GM21529 (cell line): ENCODE data around the gene PIAS1.
"Not testable (repeated sequence)": the region's sequence is repeated elsewhere in the genome, so short reads cannot be mapped to it uniquely, and the experiment has no call there.

Experiments
- ATAC-seq: cut with Tn5 transposase; IDR thresholded peaks from one replicate; pipeline ENCODE4 v1.9.1; 2021; ENCODE audit not compliant: unreplicated experiment

Gene PIAS1

GRCh38 chr15:68113751-68114150, 59.6 kb downstream of the PIAS1 start:
- ATAC-seq: no peak

GRCh38 chr15:68114356-68114755, 60.2 kb downstream of the PIAS1 start:
- no peak for ATAC-seq

- ATAC-seq: no peak
Observed at GRCh38 chr15:68114840-68115239, 60.7 kb downstream of the PIAS1 start.

GRCh38 chr15:68124700-68125099, 70.6 kb downstream of the PIAS1 start:
- ATAC-seq: no peak

GRCh38 chr15:68126396-68126795, 72.3 kb downstream of the PIAS1 start:
- no peak for ATAC-seq

DNA sequence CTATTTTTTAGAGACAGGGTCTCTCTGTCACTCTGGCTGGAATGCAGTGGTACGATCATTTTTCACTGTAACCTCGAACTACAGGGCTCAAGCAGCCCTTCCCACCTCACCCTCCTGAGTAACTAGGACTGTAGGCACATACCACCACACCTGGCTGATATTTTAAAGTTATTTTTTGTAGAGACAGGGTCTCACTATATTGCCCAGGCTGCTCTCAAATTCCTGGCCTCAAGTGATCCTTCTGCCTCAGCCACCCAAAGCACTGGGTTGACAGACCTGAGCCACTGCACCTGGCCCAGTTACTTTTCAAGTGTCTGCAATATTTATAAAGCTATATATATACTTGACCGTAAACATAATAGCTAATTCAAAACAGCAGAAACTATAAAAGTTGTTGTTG, 75.0 kb downstream of the PIAS1 start:
- ATAC-seq: no peak

DNA sequence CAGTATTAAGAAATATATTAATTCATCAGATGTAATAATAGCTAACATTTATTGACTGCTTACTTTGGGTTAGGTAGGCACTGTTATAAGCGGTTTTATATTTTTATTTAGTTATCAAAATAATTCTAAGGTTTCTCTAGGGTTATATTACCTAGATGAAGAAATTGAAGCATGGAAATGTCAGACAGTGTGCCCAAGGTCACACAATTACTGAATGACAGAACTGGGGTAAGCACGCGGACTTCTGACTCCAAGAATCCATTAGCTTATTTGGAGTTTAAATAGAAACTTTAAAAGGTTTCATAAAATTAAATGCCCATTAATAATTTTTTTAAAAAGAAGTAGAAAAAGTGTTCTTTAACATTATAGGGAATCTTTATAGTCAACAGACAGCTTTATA, 76.7 kb downstream of the PIAS1 start:
- ATAC-seq: no peak

GRCh38 chr15:68137096-68137495, 83.0 kb downstream of the PIAS1 start:
- no peak for ATAC-seq

DNA sequence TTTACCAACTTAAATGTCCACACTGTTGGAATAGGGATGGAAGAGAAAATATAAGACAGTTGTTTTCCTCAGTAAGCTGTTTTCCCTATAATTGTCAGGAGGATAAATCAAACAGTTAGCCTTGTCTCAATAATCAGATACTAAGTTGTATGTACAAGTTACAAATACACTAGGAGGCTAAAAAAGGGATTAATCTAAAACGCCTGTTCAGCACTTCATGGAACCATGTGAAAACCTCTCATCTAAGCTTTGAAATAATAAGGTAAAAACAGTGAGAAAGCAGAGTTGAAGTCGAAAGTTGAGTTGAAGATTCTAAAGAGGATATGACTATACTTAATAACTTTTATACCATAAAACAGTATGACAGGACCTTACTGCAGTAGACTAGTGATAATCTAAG, 89.0 kb downstream of the PIAS1 start:
- ATAC-seq: no peak

DNA sequence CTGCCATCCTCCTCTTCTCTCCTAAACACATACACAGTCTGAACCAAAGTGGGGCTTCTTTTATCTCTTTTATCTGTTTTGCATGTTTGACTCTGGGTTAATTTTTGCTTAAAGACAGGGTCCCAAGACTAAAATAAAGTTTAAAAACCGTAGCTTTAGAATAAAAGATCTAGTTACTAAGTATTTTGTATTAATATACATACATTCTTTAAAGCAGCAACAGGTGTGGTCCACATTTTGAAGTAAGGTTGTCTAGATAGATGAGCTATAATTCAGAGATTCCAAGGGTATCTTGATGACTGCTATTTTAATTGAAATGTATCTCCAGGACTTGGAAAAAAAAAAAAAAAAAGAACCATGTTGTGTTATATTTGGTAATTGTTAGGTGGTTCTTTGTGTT, 89.7 kb downstream of the PIAS1 start:
- ATAC-seq: no peak

GRCh38 chr15:68145706-68146105, 91.6 kb downstream of the PIAS1 start:
- ATAC-seq: no peak

GRCh38 chr15:68148039-68148438, 93.9 kb downstream of the PIAS1 start:
- ATAC-seq: no peak

DNA sequence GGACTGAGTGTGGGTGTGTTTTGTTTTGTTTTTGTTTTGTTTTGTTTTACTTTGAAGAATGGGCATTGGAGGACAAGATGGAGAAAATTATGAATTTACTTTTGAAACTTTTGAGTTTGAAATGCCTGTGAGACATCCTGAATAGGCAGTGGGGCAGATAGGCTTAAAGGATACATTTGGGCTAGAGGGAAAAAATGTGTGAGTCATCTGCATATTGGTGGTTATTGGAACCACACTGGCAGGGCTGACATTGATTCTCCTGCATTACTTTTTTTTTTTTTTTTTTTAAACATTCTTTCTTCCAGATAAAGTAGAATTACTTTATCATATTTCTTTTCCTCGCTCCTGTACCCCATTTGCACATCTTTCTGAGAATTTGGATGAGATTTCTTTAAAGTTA, 94.9 kb downstream of the PIAS1 start:
- ATAC-seq: no peak

GRCh38 chr15:68150187-68150586, 96.1 kb downstream of the PIAS1 start:
- ATAC-seq: no peak

DNA sequence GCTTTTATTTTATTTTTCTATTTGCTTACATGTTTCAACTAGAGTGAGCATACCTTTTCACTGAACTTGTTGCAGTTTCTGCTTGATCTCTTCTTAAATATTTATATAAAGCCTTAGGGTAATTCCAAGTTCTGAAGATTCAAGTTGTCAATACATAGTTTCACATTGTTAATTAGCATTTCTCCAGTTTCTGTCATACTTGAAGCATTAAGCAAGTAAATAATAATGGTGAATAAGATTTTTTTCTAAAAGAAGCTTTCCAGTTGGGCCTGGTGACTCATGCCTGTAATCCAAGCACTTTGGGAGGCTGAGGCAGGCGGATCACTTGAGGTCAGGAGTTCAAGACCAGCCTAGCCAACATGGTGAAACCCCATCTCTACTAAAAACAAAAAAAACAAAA, 97.2 kb downstream of the PIAS1 start:
- ATAC-seq: no peak

DNA sequence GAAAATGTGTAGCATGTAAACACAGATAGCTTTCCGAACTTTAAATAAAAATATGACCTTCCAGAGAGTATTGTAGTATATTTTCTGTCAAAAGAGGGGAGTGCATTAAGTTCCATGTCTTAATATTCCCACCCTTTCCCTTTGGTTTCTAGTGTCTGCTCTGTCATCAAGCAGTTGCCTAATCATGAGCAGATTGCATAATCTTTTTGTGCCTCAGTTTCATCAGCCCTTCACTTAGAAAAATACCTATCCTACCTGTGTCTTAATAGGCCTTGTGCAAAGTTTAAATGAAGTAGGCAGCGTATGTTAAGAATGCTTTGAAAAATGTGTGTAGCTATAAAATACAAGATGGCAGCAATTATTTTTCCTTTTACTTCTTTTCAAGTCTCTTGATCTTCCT, 98.2 kb downstream of the PIAS1 start:
- ATAC-seq: no peak

DNA sequence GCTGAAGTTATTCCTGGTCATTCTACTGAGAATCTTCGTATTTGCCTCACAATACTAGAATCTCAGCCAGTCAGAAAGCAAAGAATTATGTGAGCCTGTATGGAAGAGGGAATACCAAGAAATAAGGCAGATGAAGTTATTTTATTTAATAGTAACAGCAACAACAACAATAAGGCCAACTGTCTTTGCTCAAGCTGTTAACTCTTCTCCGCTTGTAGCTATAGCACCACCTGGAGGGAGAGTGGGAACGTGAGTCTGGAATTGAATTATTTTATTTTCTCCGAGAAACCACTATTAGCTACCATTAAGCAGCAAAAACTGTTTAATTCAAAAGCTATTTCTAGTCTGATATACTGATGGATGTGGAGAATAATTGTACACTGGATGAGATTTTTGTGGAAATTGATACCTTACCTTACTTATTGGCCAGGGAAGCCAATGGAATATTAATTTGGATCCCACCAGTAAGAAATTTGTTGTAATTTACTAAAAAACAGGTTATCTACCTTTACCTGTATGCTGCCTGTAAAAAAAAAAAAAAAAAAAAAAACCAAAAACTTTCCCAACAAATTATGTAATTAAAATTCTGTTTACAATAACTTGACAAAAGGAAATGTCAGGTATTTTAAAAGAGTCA, 100.9 kb downstream of the PIAS1 start:
- no peak for ATAC-seq

GRCh38 chr15:68157074-68157473, 103.0 kb downstream of the PIAS1 start:
- no peak for ATAC-seq

DNA sequence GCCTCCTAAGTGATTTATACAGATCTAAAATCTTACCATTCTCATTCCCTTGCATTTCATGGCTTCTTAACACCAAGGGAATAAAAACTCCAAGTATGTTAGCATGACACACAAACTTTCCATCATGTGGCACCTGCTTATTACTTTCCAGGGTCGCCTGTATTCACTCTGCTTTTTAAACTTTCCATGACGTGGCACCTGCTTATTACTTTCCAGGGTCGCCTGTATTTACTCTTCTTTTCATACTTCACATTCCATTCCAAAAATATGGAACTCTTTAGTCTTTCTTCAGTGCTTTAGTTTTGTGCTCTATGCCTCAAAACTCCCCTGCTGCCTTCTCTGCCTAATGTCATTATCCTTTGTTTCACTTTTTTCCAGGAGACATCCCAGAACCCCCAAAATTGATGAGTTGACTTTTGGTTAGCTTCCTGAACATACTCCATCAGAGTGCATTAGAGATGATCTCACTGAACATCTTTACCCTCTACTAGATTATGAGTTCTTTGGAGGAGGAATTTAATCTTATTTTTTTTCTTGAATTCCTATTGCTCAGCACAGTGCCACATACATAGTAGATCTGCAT, 104.0 kb downstream of the PIAS1 start:
- ATAC-seq: no peak

DNA sequence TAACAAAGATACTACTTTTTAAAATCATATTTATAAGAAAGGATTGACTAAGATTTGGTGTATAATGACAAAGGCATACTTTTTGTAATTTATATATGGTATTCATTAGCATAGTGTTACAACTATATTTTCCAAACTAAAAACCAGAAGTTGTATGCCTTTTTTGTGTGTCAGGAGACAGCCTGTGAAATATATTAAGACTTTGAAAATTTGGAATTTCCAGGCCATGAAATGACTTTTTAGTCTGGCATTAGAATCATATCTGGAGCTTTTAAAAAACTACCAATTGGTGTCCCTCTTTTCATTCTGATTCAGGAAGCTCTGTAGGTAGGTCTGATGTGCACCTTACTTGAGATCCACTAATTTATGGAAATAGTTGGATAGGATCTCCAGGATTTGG, 109.1 kb downstream of the PIAS1 start:
- no peak for ATAC-seq

DNA sequence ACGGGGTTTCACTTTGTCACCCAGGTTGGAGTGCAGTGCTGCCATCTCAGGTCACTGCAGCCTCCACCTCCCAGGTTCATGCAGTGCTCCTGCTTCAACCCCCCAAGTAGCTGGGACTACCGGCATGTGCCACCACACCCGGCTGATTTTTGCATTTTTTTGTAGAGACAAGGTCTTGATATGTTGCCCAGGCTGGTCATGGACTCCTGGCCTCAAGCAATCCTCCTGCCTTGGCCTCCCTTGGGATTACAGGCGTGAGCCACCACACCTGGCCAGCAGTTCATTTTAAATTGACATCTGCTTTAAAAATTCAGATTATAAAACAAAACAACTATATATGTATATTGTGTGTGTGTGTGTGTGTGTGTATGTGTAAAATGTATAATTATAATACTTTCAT, 112.7 kb downstream of the PIAS1 start:
- no peak for ATAC-seq

- ATAC-seq: not testable (repeated sequence)
Observed at GRCh38 chr15:68172037-68172436, 117.9 kb downstream of the PIAS1 start.

- no peak for ATAC-seq
Observed at GRCh38 chr15:68173119-68173518, 119.0 kb downstream of the PIAS1 start.
